DOHH2 (cell line): ENCODE measurements around the gene ACSL1.

Experiments
- H3F3A ChIP-seq: fragments of 200-600 bp; sonication (generic), shearing (Covaris generic); 2 replicates; pipeline ENCODE4 v1.6.0; 2016; ENCODE audit warnings: antibody characterized with exemption, mild to moderate bottlenecking; ENCODE audit not compliant: control insufficient read depth, insufficient read depth
- H3K27ac ChIP-seq: fragments of 200-600 bp; sonication (generic); 2 replicates; pipeline ENCODE4 v1.5.1; 2014; ENCODE audit warnings: low read depth, mild to moderate bottlenecking, low read length, moderate library complexity
- H3K27me3 ChIP-seq: fragments of 200-600 bp; sonication (generic); 2 replicates; pipeline ENCODE4 v1.6.1; 2014; ENCODE audit warnings: mild to moderate bottlenecking, low read length, mixed read lengths; ENCODE audit not compliant: control insufficient read depth
- H3K36me3 ChIP-seq: fragments of 200-600 bp; sonication (generic); 2 replicates; pipeline ENCODE4 v1.6.1; 2014; ENCODE audit warnings: mild to moderate bottlenecking, low read length, moderate library complexity, mixed read lengths; ENCODE audit not compliant: control insufficient read depth
- H3K4me1 ChIP-seq: fragments of 200-600 bp; sonication (generic); 2 replicates; pipeline ENCODE4 v1.6.1; 2014; ENCODE audit warnings: mild to moderate bottlenecking, low read length, mixed read lengths; ENCODE audit not compliant: control insufficient read depth
- H3K4me2 ChIP-seq: fragments of 200-600 bp; sonication (generic); 2 replicates; pipeline ENCODE4 v1.6.0; 2014; ENCODE audit warnings: mild to moderate bottlenecking, low read length, moderate library complexity
- H3K4me3 ChIP-seq: fragments of 200-600 bp; sonication (generic); 2 replicates; pipeline ENCODE4 v1.5.1; 2014; ENCODE audit warnings: mild to moderate bottlenecking, low read length, mixed read lengths
- H3K79me2 ChIP-seq: fragments of 200-600 bp; sonication (generic); 2 replicates; pipeline ENCODE4 v1.6.1; 2014; ENCODE audit warnings: mild to moderate bottlenecking, low read length, mixed read lengths; ENCODE audit not compliant: control insufficient read depth
- H3K9me2 ChIP-seq: fragments of 200-600 bp; sonication (generic); replicated peaks from 2 replicates; pipeline ENCODE4 v1.6.1; 2014; ENCODE audit warnings: mild to moderate bottlenecking, low read length, mixed read lengths; ENCODE audit not compliant: control insufficient read depth
- H3K9me3 ChIP-seq: fragments of 200-600 bp; sonication (generic); 2 replicates; pipeline ENCODE4 v1.6.1; 2014; ENCODE audit warnings: antibody characterized with exemption, low read length, mixed read lengths; ENCODE audit not compliant: control insufficient read depth, insufficient read depth
- H4K20me1 ChIP-seq: fragments of 200-600 bp; sonication (generic); 2 replicates; pipeline ENCODE4 v1.6.0; 2014; ENCODE audit warnings: low read depth, mild to moderate bottlenecking, antibody characterized with exemption, low read length, moderate library complexity; ENCODE audit not compliant: control insufficient read depth, insufficient read depth
- CTCF ChIP-seq: fragments of 200-600 bp; sonication (generic); IDR thresholded peaks from one replicate; pipeline ENCODE4 v1.5.1; 2014; ENCODE audit warnings: antibody characterized with exemption, mild to moderate bottlenecking, low read depth, low read length; ENCODE audit not compliant: poor library complexity, severe bottlenecking
- EZH2phosphoT487 ChIP-seq: fragments of 200-600 bp; sonication (generic); IDR thresholded peaks from 2 replicates; pipeline ENCODE4 v1.6.1; 2017; ENCODE audit warnings: borderline replicate concordance, mild to moderate bottlenecking, antibody characterized with exemption, low read length, moderate library complexity, mixed read lengths

Gene ACSL1

DNA sequence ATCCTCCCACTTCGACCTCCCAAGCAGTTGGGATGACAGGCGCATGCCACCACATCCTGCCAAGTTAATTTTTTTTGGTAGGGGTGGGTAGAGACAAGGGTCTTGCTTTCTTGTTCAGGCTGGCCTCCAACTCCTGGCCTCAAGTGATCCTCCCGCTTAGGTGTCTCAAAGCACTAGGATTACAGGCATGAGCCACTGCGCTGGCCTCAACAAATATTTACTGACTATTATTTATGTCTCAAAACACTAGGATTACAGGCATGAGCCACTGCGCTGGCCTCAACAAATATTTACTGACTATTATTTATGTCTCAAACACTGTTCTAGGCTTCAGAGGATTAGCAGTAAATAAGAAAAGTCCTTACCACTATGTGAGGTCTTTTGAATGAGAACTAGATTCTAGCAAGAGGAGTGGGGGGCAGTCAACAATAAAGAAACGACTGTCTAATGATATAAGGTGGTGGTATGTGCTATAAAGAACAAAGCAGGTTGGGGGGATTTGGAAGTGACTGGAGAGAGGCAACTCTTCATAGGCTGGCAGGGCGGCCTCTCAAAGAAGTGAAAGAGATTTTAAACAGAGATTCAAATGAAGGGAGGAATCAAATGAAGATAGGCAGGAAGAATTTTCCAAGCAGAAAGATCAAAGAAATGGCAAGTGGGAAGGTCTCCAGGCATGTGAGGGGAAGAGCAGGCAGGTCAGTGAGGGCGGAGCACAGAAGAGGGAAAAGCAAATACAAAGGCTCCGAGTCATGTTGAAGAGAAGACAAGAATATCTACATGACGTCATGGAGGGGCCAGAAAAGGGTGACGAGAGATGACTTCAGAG, 12.7 kb upstream of the ACSL1 start:
- Histone ChIP-seq H3K4me3 (no peak overlapping the region), H4K20me1 (no peaks in the 10 kb centered on the region), H3K4me2 (no peak overlapping the region), H3F3A (no peaks in the 10 kb centered on the region), H3K9me2 (no peaks in the 10 kb centered on the region), H3K27ac (no peak overlapping the region), H3K27me3 (peaks cover 10% of the 10 kb centered on the region), H3K9me3 (no peaks in the 10 kb centered on the region), H3K36me3 (no peaks in the 10 kb centered on the region), H3K79me2 (no peaks in the 10 kb centered on the region), H3K4me1 (no peaks in the 10 kb centered on the region)
- TF ChIP-seq EZH2phosphoT487: no peak

- H3K79me2 ChIP-seq: no peaks in the 10 kb centered on the region
- no peak overlapping the region for H3K4me3 ChIP-seq
- TF ChIP-seq CTCF: no peak
- no peak overlapping the region for H3K27ac ChIP-seq
- no peaks in the 10 kb centered on the region for H3K9me3 ChIP-seq
- H3K36me3 ChIP-seq: no peaks in the 10 kb centered on the region
- H4K20me1 ChIP-seq: no peaks in the 10 kb centered on the region
- H3F3A ChIP-seq: no peaks in the 10 kb centered on the region
- H3K9me2 ChIP-seq: no peaks in the 10 kb centered on the region
- 0 out of 2 replicates have a peak, but pooled peaks cover 6% of the 10 kb centered on the region for H3K27me3 ChIP-seq
- no peak overlapping the region for H3K4me2 ChIP-seq
- H3K4me1 ChIP-seq: no peaks in the 10 kb centered on the region
These were observed 10.8 kb upstream of the ACSL1 start for GRCh38 chr4:184836613-184837012.

DNA sequence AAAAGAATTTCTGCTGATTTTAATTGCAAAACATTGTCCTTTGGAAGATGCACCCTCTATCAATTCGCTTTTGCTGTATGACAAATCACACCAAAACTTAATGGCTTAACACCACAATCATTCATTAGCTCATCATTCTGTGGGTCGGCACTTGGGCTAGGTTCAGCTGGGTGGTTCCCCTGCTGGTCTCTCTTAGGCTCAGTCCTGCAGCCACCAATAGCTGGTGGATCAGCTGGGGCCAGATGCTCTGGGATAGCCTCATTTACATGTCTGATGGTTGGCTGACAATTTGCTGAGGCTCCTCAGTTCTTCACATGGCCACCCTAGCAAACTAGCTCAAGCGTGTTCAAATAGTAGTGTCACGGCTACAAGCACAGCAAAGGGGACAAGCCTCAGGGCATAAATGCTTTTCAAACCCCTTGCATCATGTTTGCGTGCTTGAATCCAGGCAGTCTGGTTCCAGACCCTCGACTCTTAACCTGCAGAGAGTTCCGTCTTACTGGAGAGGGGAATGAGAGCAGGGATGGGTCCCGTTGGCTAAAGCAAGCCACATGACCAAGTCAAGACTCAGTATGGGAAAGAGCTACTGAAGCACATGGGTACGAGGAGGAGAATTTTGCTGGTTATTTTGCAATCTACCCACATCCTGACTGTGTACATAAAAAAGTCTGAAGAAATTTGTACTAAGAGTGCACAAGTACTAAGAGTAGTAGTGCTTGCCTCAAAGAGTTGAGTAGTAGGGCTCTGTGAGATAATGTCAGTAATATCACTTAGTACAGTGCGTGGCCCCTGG, 7.5 kb upstream of the ACSL1 start:
- no peaks in the 10 kb centered on the region for H3K27me3 ChIP-seq
- H3K4me2 ChIP-seq: no peak overlapping the region
- no peaks in the 10 kb centered on the region for H3F3A ChIP-seq
- H3K79me2 ChIP-seq: no peaks in the 10 kb centered on the region
- no peaks in the 10 kb centered on the region for H3K36me3 ChIP-seq
- no peak overlapping the region for H3K4me3 ChIP-seq
- H3K27ac ChIP-seq: no peak overlapping the region
- no peak for TF ChIP-seq EZH2phosphoT487
- TF ChIP-seq CTCF: no peak
- H4K20me1 ChIP-seq: no peaks in the 10 kb centered on the region
- H3K9me3 ChIP-seq: no peaks in the 10 kb centered on the region
- no peaks in the 10 kb centered on the region for H3K4me1 ChIP-seq
- no peaks in the 10 kb centered on the region for H3K9me2 ChIP-seq

DNA sequence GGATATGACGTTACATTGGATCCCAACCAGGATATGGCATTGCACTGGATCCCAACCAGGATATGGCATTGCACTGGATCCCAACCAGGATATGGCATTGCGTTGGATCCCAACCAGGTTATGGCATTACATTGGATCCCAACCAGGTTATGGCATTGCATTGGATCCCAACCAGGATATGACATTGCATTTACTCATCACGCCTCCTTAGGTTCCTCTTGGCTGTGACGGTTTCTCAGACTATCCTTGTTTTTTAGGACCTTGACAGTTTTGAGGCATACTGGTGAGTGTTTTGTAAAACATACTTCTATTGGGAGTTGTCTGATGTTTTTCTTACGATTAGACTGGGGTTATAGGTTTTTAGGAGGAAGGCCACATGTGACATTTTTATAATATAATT, 5.4 kb upstream of the ACSL1 start:
- H3K4me1 ChIP-seq: peaks cover 11% of the 10 kb centered on the region
- TF ChIP-seq EZH2phosphoT487: no peak
- TF ChIP-seq CTCF: no peak
- H3K27ac ChIP-seq: no peak overlapping the region
- H3K9me3 ChIP-seq: no peaks in the 10 kb centered on the region
- no peaks in the 10 kb centered on the region for H3K27me3 ChIP-seq
- no peak overlapping the region for H3K4me3 ChIP-seq
- H3K9me2 ChIP-seq: no peaks in the 10 kb centered on the region
- H4K20me1 ChIP-seq: no peaks in the 10 kb centered on the region
- no peak overlapping the region for H3K4me2 ChIP-seq
- no peaks in the 10 kb centered on the region for H3F3A ChIP-seq
- H3K36me3 ChIP-seq: no peaks in the 10 kb centered on the region
- H3K79me2 ChIP-seq: no peaks in the 10 kb centered on the region
